ENCODE results near the gene PTPN4. TPM values are rescaled to one million over a fixed set of nuclear protein-coding genes. Genes with fewer than 3 reads are reported as not detected.
A peak's percentile ranks its signal among the peaks of the same experiment; 100 is the strongest.
"Not testable (repeated sequence)": the region's sequence is repeated elsewhere in the genome, so short reads cannot be mapped to it uniquely, and the experiment has no call there.

Gene PTPN4
- total RNA-seq, 1 donor from 2014 or later: 40.4 TPM

- ATAC-seq: no peak
- DNase-seq (ENCODE audit: missing footprints): no peak
- intact Hi-C loops (cut with DNase I): no loop called here
Observed at GRCh38 chr2:119792907-119793312, 33.2 kb downstream of the PTPN4 start.

- intact Hi-C loops (cut with DNase I): no loop called here
- ATAC-seq (peak; percentile 71), DNase-seq (ENCODE audit: missing footprints) (peak; percentile 65)
Observed at GRCh38 chr2:119794237-119794636, 34.5 kb downstream of the PTPN4 start.

- ATAC-seq (peak; percentile 33), DNase-seq (ENCODE audit: missing footprints) (peak; percentile 66)
- intact Hi-C loops (cut with DNase I): no loop called here
Observed at GRCh38 chr2:119795309-119796303, 35.9 kb downstream of the PTPN4 start.

GRCh38 chr2:119800376-119800902 is 40.7 kb downstream of the PTPN4 start:
- intact Hi-C loops (cut with DNase I): no loop called here
- DNase-seq (ENCODE audit: missing footprints) (no peak), ATAC-seq (no peak)

- intact Hi-C loops (cut with DNase I): no loop called here
- DNase-seq (ENCODE audit: missing footprints) (no peak), ATAC-seq (no peak)
Observed at GRCh38 chr2:119801040-119801439, 41.3 kb downstream of the PTPN4 start.

GRCh38 chr2:119801989-119802388 is 42.3 kb downstream of the PTPN4 start:
- DNase-seq (ENCODE audit: missing footprints); intact Hi-C loops (cut with DNase I); ATAC-seq: not testable (repeated sequence)

- DNase-seq (ENCODE audit: missing footprints): no peak
- no peak for ATAC-seq
- intact Hi-C loops (cut with DNase I): no loop called here
Observed at GRCh38 chr2:119803101-119803500, 43.4 kb downstream of the PTPN4 start.

GRCh38 chr2:119804409-119804808 is 44.7 kb downstream of the PTPN4 start:
- ATAC-seq; DNase-seq (ENCODE audit: missing footprints): not testable (repeated sequence)

GRCh38 chr2:119808516-119809147 is 48.9 kb downstream of the PTPN4 start:
- no peak for ATAC-seq
- DNase-seq (ENCODE audit: missing footprints): no peak

More at GRCh38 chr2:119804409-119804808, 44.7 kb downstream of the PTPN4 start:
- intact Hi-C loops (cut with DNase I): not testable (repeated sequence)

GRCh38 chr2:119809339-119810048 is 49.8 kb downstream of the PTPN4 start:
- DNase-seq (ENCODE audit: missing footprints) (no peak), ATAC-seq (peak; percentile 74)
- intact Hi-C loops (cut with DNase I): no loop called here

More at GRCh38 chr2:119808516-119809147, 48.9 kb downstream of the PTPN4 start:
- intact Hi-C loops (cut with DNase I): no loop called here

- ATAC-seq (no peak), DNase-seq (ENCODE audit: missing footprints) (no peak)
- intact Hi-C loops (cut with DNase I): no loop called here
Observed at GRCh38 chr2:119810049-119810630, 50.4 kb downstream of the PTPN4 start.

GRCh38 chr2:119814216-119814615 is 54.5 kb downstream of the PTPN4 start:
- ATAC-seq (no peak), DNase-seq (ENCODE audit: missing footprints) (no peak)
- intact Hi-C loops (cut with DNase I): no loop called here

GRCh38 chr2:119818792-119819191 is 59.1 kb downstream of the PTPN4 start:
- DNase-seq (ENCODE audit: missing footprints): no peak
- intact Hi-C loops (cut with DNase I): no loop called here

GRCh38 chr2:119819846-119820245 is 60.1 kb downstream of the PTPN4 start:
- DNase-seq (ENCODE audit: missing footprints) (no peak), ATAC-seq (no peak)
- intact Hi-C loops (cut with DNase I): loop anchor here (10.0 kb wide), 1 partner anchor 355 kb away; no protein-coding TSS in a partner anchor

More at GRCh38 chr2:119818792-119819191, 59.1 kb downstream of the PTPN4 start:
- ATAC-seq: no peak

- ATAC-seq: no peak
- intact Hi-C loops (cut with DNase I): loop anchor here (10.0 kb wide), 1 partner anchor 355 kb away; no protein-coding TSS in a partner anchor
- no peak for DNase-seq (ENCODE audit: missing footprints)
Observed at GRCh38 chr2:119820275-119820674, 60.6 kb downstream of the PTPN4 start.

- ATAC-seq (no peak), DNase-seq (ENCODE audit: missing footprints) (no peak)
- intact Hi-C loops (cut with DNase I): loop anchor here (10.0 kb wide), 1 partner anchor 354 kb away; no protein-coding TSS in a partner anchor
Observed at GRCh38 chr2:119821266-119821665, 61.5 kb downstream of the PTPN4 start.

GRCh38 chr2:119823734-119824334 is 64.1 kb downstream of the PTPN4 start:
- no peak for ATAC-seq
- intact Hi-C loops (cut with DNase I): loop anchor here (2.0 to 10.0 kb wide), 3 partner anchors 63 to 351 kb away; no protein-coding TSS in a partner anchor
- no peak for DNase-seq (ENCODE audit: missing footprints)
